Panc1 (cell line): ENCODE measurements around the gene SIM2. TPM values are rescaled to one million over a fixed set of nuclear protein-coding genes. Genes with fewer than 3 reads are reported as not detected.

Source experiments
- ATAC-seq: fragments of 200-7000 bp; cut with Tn5 transposase; 2 replicates; pipeline ENCODE4 v1.9.1; 2020; ENCODE audit warnings: mild to moderate bottlenecking, moderate library complexity
- BruUV-seq: library from RNA; stranded (reverse); fragments of 400-500 nt; replicated peaks from 2 replicates; lab custom pipeline; 2021; lab: Mats Ljungman, UMichigan
- CTCF ChIA-PET: fragments of 300-600 bp; sonication (Branson Sonifier 250); formaldehyde crosslinking; loops from one replicate; lab custom pipeline; 2022; ENCODE audit warnings: antibody characterized with exemption; lab: Charles Lee
- POLR2A ChIA-PET: fragments of 300-600 bp; sonication (Branson Sonifier 250); formaldehyde crosslinking; loops from one replicate; lab custom pipeline; 2022; ENCODE audit warnings: antibody characterized with exemption; lab: Charles Lee
- DNase-seq: peaks from one replicate; pipeline ENCODE4 v3.0.0-alpha.2; 2010; ENCODE audit warnings: low read depth, low spot score
- H3K27ac ChIP-seq: 2 replicates; pipeline ENCODE4 v1.5.1; 2011; ENCODE audit warnings: mild to moderate bottlenecking, low read length, inconsistent platforms
- H3K27me3 ChIP-seq: fragments of 200-500 bp; sonication (Bioruptor generic); 2 replicates; pipeline ENCODE4 v1.6.0; 2014; ENCODE audit warnings: low read length, inconsistent platforms; ENCODE audit not compliant: control insufficient read depth, insufficient read depth
- H3K36me3 ChIP-seq: fragments of 200-500 bp; sonication (Bioruptor generic); 2 replicates; pipeline ENCODE4 v1.5.1; 2014; ENCODE audit warnings: inconsistent platforms, mild to moderate bottlenecking, low read length, moderate library complexity; ENCODE audit not compliant: control insufficient read depth, insufficient read depth
- H3K4me1 ChIP-seq: 2 replicates; pipeline ENCODE4 v1.5.1; 2011; ENCODE audit warnings: inconsistent platforms, mild to moderate bottlenecking, low read length, moderate library complexity; ENCODE audit not compliant: control insufficient read depth, insufficient read depth
- H3K4me3 ChIP-seq, 2 experiments: 2 replicates each; pipeline ENCODE4 v1.5.1; 2011 to 2012; ENCODE audit warnings: low read depth in 2 of 2, low read length in 2 of 2, mild to moderate bottlenecking in 2 of 2, inconsistent platforms in 1 of 2, moderate library complexity in 1 of 2
- H3K9me3 ChIP-seq: fragments of 200-500 bp; sonication (Bioruptor generic); 2 replicates; pipeline ENCODE4 v1.5.1; 2014; ENCODE audit warnings: low read depth, mild to moderate bottlenecking, inconsistent platforms, low read length, moderate library complexity; ENCODE audit not compliant: control insufficient read depth, insufficient read depth
- CTCF ChIP-seq: fragments of 450-650 bp; IDR thresholded peaks from 2 replicates; pipeline ENCODE4 v1.5.1; 2017; ENCODE audit warnings: mild to moderate bottlenecking
- POLR2AphosphoS5 ChIP-seq: IDR thresholded peaks from 2 replicates; pipeline ENCODE4 v1.6.1; 2012; ENCODE audit warnings: mild to moderate bottlenecking, low read depth, low read length, moderate library complexity
- SIN3A ChIP-seq: IDR thresholded peaks from 2 replicates; pipeline ENCODE4 v1.6.1; 2012; ENCODE audit warnings: low read depth, mild to moderate bottlenecking, low read length, moderate library complexity, borderline replicate concordance; ENCODE audit not compliant: insufficient read depth
- TCF7L2 ChIP-seq: IDR thresholded peaks from 2 replicates; pipeline ENCODE4 v1.6.1; 2011; ENCODE audit warnings: mild to moderate bottlenecking, low read depth, low read length, inconsistent platforms
- in situ Hi-C: cut with HindIII; loops from 2 replicates; pipeline ENCODE4 v1.10.0; 2016; ENCODE audit warnings: low sequenced_read_pairs, low pct_unique_long_range_greater_than_20kb
- intact Hi-C: fragments of 100-400 bp; cut with micrococcal nuclease; formaldehyde crosslinking; loops from one replicate; pipeline ENCODE4 v1.10.0; 2022; ENCODE audit not compliant: unreplicated experiment
- total RNA-seq: library from RNA; stranded (reverse); gene quantifications from one replicate; pipeline ENCODE4 v1.2.1, GENCODE V29; 2021; ENCODE audit not compliant: unreplicated experiment
- TF ChIP-seq, protein P1 (sequence below), 2 experiments: IDR thresholded peaks; 2 replicates each; pipeline ENCODE4 v1.6.1; 2011 to 2012; ENCODE audit warnings: low read depth in 2 of 2, control low read depth in 1 of 2, low read length in 1 of 2, mild to moderate bottlenecking in 1 of 2, moderate library complexity in 1 of 2; ENCODE audit not compliant: insufficient read depth in 1 of 2

Gene SIM2
- total RNA-seq, 1 experiment from 2014 or later: 11.5 TPM

DNA sequence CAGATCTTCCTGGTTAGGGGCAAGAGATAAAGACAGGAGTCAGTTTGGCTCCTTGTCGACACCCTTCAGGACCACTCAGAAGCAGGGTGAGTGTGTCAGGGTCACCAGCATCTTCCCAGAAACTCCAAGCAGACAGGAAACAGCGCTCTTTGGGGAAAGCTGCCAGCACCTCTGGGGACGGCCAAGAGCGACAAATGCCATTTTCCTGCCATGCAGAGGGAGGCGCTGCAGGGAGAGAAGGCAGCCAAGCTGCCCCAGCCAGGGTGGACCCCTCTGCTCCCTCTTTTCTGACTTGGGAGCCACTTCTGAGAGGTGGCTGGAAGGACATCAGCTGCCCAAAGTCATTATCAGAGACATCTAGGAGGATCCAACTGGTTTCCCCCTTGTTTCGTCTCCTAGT is 29.0 kb downstream of the SIM2 start:
- in situ Hi-C loops: no loop called here
- Histone ChIP-seq H3K27me3 (no peaks in the 10 kb centered on the region), H3K4me3 (no peak overlapping the region), H3K9me3 (no peaks in the 10 kb centered on the region), H3K27ac (no peak overlapping the region), H3K4me1 (no peaks in the 10 kb centered on the region), H3K36me3 (no peaks in the 10 kb centered on the region)
- intact Hi-C loops: no loop called here
- no TSS peak for BruUV-seq
- DNase-seq: no peak
- POLR2A ChIA-PET: no interaction called here
- CTCF ChIA-PET: no interaction called here
- TF ChIP-seq TCF7L2 (no peak), SIN3A (no peak), CTCF (no peak), POLR2AphosphoS5 (no peak)
- TF ChIP-seq, protein P1, sequence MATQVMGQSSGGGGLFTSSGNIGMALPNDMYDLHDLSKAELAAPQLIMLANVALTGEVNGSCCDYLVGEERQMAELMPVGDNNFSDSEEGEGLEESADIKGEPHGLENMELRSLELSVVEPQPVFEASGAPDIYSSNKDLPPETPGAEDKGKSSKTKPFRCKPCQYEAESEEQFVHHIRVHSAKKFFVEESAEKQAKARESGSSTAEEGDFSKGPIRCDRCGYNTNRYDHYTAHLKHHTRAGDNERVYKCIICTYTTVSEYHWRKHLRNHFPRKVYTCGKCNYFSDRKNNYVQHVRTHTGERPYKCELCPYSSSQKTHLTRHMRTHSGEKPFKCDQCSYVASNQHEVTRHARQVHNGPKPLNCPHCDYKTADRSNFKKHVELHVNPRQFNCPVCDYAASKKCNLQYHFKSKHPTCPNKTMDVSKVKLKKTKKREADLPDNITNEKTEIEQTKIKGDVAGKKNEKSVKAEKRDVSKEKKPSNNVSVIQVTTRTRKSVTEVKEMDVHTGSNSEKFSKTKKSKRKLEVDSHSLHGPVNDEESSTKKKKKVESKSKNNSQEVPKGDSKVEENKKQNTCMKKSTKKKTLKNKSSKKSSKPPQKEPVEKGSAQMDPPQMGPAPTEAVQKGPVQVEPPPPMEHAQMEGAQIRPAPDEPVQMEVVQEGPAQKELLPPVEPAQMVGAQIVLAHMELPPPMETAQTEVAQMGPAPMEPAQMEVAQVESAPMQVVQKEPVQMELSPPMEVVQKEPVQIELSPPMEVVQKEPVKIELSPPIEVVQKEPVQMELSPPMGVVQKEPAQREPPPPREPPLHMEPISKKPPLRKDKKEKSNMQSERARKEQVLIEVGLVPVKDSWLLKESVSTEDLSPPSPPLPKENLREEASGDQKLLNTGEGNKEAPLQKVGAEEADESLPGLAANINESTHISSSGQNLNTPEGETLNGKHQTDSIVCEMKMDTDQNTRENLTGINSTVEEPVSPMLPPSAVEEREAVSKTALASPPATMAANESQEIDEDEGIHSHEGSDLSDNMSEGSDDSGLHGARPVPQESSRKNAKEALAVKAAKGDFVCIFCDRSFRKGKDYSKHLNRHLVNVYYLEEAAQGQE (IDR thresholded peaks at IDR 0.05; ENCODE audit: insufficient read depth in 1 of 2, low read depth in 2 of 2, low read length in 1 of 2): no peak
- ATAC-seq: no peak

- no peaks in the 10 kb centered on the region for H3K27me3 ChIP-seq
- DNase-seq (no peak), ATAC-seq (no peak)
- H3K36me3 ChIP-seq: no peaks in the 10 kb centered on the region
- no peaks in the 10 kb centered on the region for H3K9me3 ChIP-seq
- no peak overlapping the region for H3K27ac ChIP-seq
- ChIA-PET CTCF (interaction anchor here (0.6 kb wide), 1 partner anchor 462 kb away, joined by 3 read pairs; no protein-coding TSS in a partner anchor), POLR2A (no interaction called here)
- TF ChIP-seq CTCF (no peak), POLR2AphosphoS5 (no peak), SIN3A (no peak)
- TF ChIP-seq, protein P1 (IDR thresholded peaks at IDR 0.05; ENCODE audit: insufficient read depth in 1 of 2, low read depth in 2 of 2, low read length in 1 of 2): no peak
- no peak overlapping the region for H3K4me3 ChIP-seq
- no peaks in the 10 kb centered on the region for H3K4me1 ChIP-seq
- no TSS peak for BruUV-seq
- intact Hi-C loops (no loop called here), in situ Hi-C loops (no loop called here)
These were observed 29.6 kb downstream of the SIM2 start for GRCh38 chr21:36728371-36729111.
